H1 (cell line): Measurements from ENCODE around the gene KRTAP9-6. TPM values are rescaled to one million over a fixed set of nuclear protein-coding genes. Genes with fewer than 3 reads are reported as not detected.

ENCODE experiments used
- GTF2F1 ChIP-seq: IDR thresholded peaks from 2 replicates; pipeline ENCODE4 v1.6.1; 2012; ENCODE audit warnings: low read depth, low read length, improper control_type of control experiment, borderline replicate concordance
- TEAD4 ChIP-seq: IDR thresholded peaks from 2 replicates; pipeline ENCODE4 v1.6.1; 2012; ENCODE audit warnings: low read depth, low read length, inconsistent platforms, mixed read lengths
- polyA plus RNA-seq, 7 experiments: library from polyadenylated mRNA; depleted of rRNA in 3 of 7; stranded (reverse) in 5 of 7; unstranded in 2 of 7; fragments of >200 nt in 5 of 7; fragments of 200-250 nt in 2 of 7; gene quantifications; 1 replicate in 5 of 7; 2 replicates in 1 of 7; 4 replicates in 1 of 7; pipeline versions ENCODE4 v1.2.1 to v1.2.3, GENCODE V29; 2011 to 2013; ENCODE audit warnings: missing spikeins in 2 of 7, mixed read lengths in 2 of 7
- total RNA-seq: library from RNA; stranded (reverse); fragmentation: NEBNext Ultra II Directional; extraction: Animal tissue kit (Norgen Biotek cat#: 25700); gene quantifications from 2 replicates; pipeline ENCODE4 v1.2.1, GENCODE V29; 2021

KRTAP9-6 gene
- total and polyA plus RNA-seq, 2 of the 8 experiments (the other 6 are each of a cell fraction or from before 2014, with no cell fraction given) = not detected

DNA sequence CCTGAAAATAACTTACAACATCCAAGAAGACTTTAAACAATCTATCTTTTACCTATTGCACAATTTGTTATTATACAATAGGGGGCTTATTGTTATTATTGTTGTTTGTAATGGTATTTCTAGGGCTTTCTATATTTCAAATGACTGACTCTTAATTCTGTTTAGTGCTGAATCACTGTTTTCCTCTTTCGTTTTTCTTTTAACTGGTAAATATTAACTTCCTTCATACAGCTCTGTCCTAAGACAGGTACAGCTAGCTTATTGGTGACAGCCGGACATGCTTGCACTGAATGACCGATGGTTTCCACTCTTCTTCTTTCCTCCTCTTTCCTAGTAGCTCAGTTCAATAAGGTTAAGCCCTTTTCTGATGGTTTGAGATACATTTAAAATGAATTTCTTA, 21.9 kb downstream of the KRTAP9-6 start (continued):
- no peak for TF ChIP-seq TEAD4
- no peak for TF ChIP-seq GTF2F1
